GM19193 (cell line): ENCODE results near the gene PRR35.

Experiments
- POLR2A ChIP-seq: IDR thresholded peaks from 4 replicates; pipeline ENCODE4 v1.6.1; 2011; ENCODE audit not compliant: insufficient read depth, insufficient read length; ENCODE audit errors: extremely low read depth

PRR35 gene

GRCh38 chr16:536746-537145 lies 23.4 kb upstream of the PRR35 start:
- no peak for TF ChIP-seq POLR2A

- no peak for TF ChIP-seq POLR2A
Measured at GRCh38 chr16:537415-538335, 22.5 kb upstream of the PRR35 start.

GRCh38 chr16:539901-540530 lies 20.2 kb upstream of the PRR35 start:
- TF ChIP-seq POLR2A, result no peak

- TF ChIP-seq POLR2A, result no peak
Measured at GRCh38 chr16:540645-541340, 19.4 kb upstream of the PRR35 start.

- TF ChIP-seq POLR2A, result no peak
Measured at GRCh38 chr16:543301-544164, 16.7 kb upstream of the PRR35 start.

GRCh38 chr16:544517-544916 lies 15.7 kb upstream of the PRR35 start:
- no peak for TF ChIP-seq POLR2A

- no peak for TF ChIP-seq POLR2A
Measured at GRCh38 chr16:546909-547770, 13.1 kb upstream of the PRR35 start.

GRCh38 chr16:548586-548985 lies 11.6 kb upstream of the PRR35 start:
- TF ChIP-seq POLR2A, result no peak

- TF ChIP-seq POLR2A, result no peak
Measured at GRCh38 chr16:549544-550263, 10.5 kb upstream of the PRR35 start.

- TF ChIP-seq POLR2A, result no peak
Measured at GRCh38 chr16:551210-551609, 9.0 kb upstream of the PRR35 start.

GRCh38 chr16:552171-552570 lies 8.0 kb upstream of the PRR35 start:
- TF ChIP-seq POLR2A, result no peak

GRCh38 chr16:553601-554296 lies 6.4 kb upstream of the PRR35 start:
- no peak for TF ChIP-seq POLR2A

GRCh38 chr16:554297-554621 lies 5.9 kb upstream of the PRR35 start:
- no peak for TF ChIP-seq POLR2A
